ENCODE results near the gene CANX. TPM values are rescaled to one million over a fixed set of nuclear protein-coding genes. Genes with fewer than 3 reads are reported as not detected.

The CANX gene
- polyA plus RNA-seq, 3 donors: 123 to 139 (median 135) TPM

DNA sequence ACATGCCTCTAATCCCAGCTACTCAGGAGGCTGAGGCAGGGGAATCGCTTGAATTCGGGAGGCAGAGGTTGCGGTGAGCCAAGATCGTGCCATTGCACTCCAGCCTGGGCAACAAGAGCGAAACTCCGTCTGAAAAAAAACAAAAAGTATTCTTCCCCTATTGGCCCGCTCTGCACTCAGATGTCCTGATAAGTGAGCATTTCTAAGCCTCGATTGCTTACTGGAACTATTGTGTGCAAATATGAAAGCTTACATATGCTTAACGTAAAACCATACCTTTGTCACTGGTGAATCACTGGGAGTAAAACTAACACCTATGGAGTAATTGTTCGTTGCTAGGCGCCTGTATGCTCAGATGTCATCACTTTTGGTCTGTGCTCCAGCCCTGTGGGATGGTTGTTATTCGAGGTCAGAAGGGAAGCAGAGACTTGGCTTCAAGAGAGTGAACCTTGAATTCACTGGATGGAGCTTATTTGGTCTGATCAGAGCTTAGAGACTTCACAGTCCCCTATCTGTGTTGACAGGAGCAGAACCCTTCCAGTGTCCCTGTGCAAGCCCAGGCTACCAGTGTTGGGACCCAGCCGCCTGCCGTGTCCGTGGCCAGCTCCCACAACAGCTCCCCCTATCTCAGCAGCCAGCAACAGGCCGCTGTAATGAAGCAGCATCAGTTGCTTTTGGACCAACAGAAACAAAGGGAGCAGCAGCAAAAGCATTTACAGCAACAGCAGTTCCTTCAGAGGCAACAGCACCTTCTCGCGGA is 69.7 kb downstream of the CANX start:
- 84 to 88% (median 88%) methylated on average over 18 of the region's 18 CpGs for WGBS, 3 donors
- no peak overlapping the region for H3K27ac ChIP-seq (ENCODE audit: low read depth, low read length)

DNA sequence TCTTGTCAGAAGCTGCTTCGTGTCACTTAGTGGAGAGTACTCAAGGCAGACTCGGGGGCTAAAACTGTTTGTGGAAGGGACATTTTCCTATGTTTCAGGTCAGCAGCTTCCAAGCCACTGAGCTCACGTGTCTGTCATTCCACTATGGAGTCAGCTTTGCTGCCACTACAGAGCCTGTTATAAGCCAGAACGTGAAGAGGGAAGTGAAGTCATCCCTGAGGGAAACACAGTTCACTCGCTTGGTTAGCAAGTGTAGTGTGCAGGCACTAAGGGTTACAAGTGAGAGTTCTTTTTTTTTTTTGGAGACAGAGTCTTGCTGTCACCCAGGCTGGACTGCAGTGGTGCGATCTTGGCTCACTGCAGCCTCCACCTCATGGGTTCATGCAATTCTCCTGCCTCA is 70.5 kb downstream of the CANX start:
- WGBS, 3 donors: 73 to 84% (median 75%) methylated on average over 6 of the region's 6 CpGs
- no peak overlapping the region for H3K27ac ChIP-seq (ENCODE audit: low read depth, low read length)

- H3K27ac ChIP-seq (ENCODE audit: low read depth, low read length): no peak overlapping the region
- 85 to 91% (median 90%) methylated on average over 5 of the region's 5 CpGs for WGBS, 3 donors
Observed at GRCh38 chr5:179769796-179770195, 71.0 kb downstream of the CANX start.

- 73 to 93% (median 81%) methylated on average over 4 of the region's 4 CpGs for WGBS, 3 donors
Observed at GRCh38 chr5:179771311-179771895, 72.6 kb downstream of the CANX start.

GRCh38 chr5:179772351-179772750 is 73.6 kb downstream of the CANX start:
- 72 to 90% (median 78%) methylated on average over 6 of the region's 6 CpGs for WGBS, 3 donors
- no peak overlapping the region for H3K27ac ChIP-seq (ENCODE audit: low read depth, low read length)

More at GRCh38 chr5:179771311-179771895, 72.6 kb downstream of the CANX start:
- no peak overlapping the region for H3K27ac ChIP-seq (ENCODE audit: low read depth, low read length)

GRCh38 chr5:179773686-179774040 is 74.9 kb downstream of the CANX start:
- H3K27ac ChIP-seq (ENCODE audit: low read depth, low read length): no peak overlapping the region
- WGBS, 3 donors: 94 to 96% (median 94%) methylated on average over 9 of the region's 9 CpGs

DNA sequence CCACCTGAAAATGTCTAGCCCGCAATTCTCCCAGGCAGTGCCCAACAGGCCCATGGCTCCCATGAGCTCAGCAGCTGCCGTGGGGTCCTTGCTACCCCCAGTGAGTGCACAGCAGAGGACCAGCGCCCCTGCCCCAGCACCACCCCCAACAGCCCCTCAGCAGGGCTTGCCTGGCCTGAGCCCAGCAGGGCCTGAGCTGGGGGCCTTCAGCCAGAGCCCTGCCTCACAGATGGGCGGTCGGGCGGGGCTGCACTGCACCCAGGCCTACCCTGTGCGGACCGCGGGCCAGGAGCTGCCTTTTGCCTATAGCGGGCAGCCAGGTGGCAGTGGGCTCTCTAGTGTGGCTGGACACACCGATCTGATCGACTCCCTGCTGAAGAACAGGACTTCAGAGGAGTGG is 75.7 kb downstream of the CANX start:
- WGBS, 3 donors: 92 to 97% (median 96%) methylated on average over 11 to 12 of the region's 12 CpGs
- no peak overlapping the region for H3K27ac ChIP-seq (ENCODE audit: low read depth, low read length)

DNA sequence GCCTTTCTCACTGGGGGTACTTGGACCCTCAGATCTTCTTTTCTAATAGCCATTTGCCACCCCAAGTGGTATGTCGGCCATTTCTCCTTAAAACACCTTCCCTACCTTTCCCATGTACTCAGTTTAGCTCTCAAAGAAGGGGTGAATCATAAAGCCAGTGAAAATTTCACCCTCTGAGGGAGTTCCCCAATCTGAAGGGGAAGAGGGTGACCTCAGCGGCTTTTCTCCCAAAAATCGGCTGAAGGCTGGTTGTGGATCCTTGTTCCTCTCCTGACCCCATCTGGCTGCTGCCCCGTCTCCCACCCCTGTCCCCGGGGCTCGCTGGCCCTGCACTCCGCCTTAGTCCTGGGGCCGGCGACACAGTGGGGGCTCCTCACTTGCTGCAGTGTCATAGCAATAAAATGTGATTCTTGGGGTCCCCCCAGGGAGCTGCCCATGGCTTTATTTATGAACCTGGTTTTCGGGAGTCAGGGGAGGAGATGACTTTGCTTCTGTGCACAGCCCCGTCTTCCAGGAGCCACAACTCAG is 77.7 kb downstream of the CANX start:
- 76 to 90% (median 81%) methylated on average over 11 of the region's 11 CpGs for WGBS, 3 donors

GRCh38 chr5:179777456-179777855 is 78.7 kb downstream of the CANX start:
- H3K27ac ChIP-seq (ENCODE audit: low read depth, low read length): no peak overlapping the region
- 85 to 93% (median 88%) methylated on average over 10 of the region's 10 CpGs for WGBS, 3 donors

More for the DNA sequence above, 77.7 kb downstream of the CANX start:
- H3K27ac ChIP-seq (ENCODE audit: low read depth, low read length): no peak overlapping the region

DNA sequence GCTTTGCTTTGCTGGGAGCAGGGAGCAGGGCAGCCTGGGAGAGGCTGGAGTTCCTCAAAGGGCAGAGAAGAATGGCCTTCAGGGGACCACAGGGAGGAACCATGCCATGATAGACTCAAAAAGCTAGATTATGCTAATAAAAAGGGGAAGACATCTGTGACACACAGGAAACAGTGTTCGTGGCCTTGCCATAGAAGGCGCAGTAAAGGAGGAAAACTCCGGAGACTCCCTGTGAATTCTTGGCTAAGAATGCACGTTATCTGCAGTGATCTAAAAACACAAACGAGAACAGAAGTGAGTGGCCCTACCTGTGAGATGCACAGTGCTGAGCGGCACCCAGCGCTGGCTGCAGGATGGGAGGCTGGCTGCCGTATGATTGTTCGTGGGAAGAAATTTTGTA is 79.1 kb downstream of the CANX start:
- H3K27ac ChIP-seq (ENCODE audit: low read depth, low read length): no peak overlapping the region
- WGBS, 3 donors: 51 to 76% (median 62%) methylated on average over 9 of the region's 9 CpGs

DNA sequence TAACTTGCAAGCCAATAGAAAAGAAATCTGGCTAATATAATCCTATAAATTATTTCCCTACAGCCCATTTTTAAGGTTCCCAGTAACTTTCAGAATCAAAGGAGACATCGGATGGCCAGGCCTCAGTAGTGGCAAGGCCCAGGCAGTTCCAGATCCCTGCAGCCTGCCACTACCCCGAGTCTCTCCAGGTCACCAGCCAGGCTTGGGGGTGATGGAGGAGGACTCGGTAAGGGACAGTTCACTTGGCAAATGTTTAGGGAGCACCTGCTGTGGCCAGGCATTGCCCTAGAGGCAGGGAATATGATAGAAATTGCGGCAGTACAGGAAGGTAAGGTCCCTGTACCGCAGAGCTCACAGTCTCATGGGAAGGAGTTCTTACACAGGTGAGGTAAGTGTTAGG is 79.8 kb downstream of the CANX start:
- no peak overlapping the region for H3K27ac ChIP-seq (ENCODE audit: low read depth, low read length)
- 92 to 97% (median 94%) methylated on average over 5 of the region's 5 CpGs for WGBS, 3 donors

DNA sequence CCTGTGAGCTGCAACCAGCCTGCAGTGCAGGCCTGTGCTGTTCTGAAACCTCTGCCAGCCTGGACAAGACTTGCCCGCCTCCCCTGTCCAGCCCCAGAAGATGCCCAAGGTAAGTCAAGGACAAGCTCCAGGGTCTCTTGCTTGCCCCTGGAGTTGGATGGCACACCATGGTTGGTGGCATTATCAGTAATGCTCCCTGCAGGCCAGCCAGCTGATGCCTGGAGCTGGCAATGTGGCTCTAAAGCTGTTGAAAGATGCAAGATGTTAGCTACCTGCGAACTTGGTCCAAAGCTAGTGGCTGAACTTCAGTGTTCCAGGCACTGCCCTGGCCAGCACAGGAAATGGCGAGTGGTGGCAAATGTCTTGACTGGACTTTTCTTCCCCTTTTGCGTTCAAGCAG is 81.1 kb downstream of the CANX start:
- WGBS, 3 donors: 73 to 96% (median 76%) methylated on average over 4 of the region's 4 CpGs
- H3K27ac ChIP-seq (ENCODE audit: low read depth, low read length): no peak overlapping the region

GRCh38 chr5:179780362-179780761 is 81.6 kb downstream of the CANX start:
- 59 to 86% (median 70%) methylated on average over 7 of the region's 7 CpGs for WGBS, 3 donors
- no peak overlapping the region for H3K27ac ChIP-seq (ENCODE audit: low read depth, low read length)

Other genes with a start within 250 kb of the CANX start
- 10 to 100 TPM; 19.5 to 37.0 (median 25.5) TPM for gene RUFY1, start 148.4 kb upstream of the CANX start, polyA plus RNA-seq
- 100 to 1,000 TPM; 187 to 231 (median 195) TPM for gene HNRNPH1, start 75.3 kb upstream of the CANX start, polyA plus RNA-seq
- under 1 TPM in 1 of 3 donors, not detected in 2; 0.25 TPM for gene CBY3, start 17.9 kb upstream of the CANX start, polyA plus RNA-seq
- 10 to 100 TPM in 2 of 3 donors, 1 to 10 TPM in 1; 8.9 to 12.9 (median 10.0) TPM for gene MAML1, start 33.9 kb downstream of the CANX start, polyA plus RNA-seq
- gene LTC4S, start 95.0 kb downstream of the CANX start, polyA plus RNA-seq: 10 to 100 TPM in 2 of 3 donors, 1 to 10 TPM in 1; 4.3 to 13.2 (median 12.8) TPM
- 10 to 100 TPM; 39.5 to 62.5 (median 45.0) TPM for gene MGAT4B, start 107.9 kb downstream of the CANX start, polyA plus RNA-seq
- 100 to 1,000 TPM; 149 to 259 (median 177) TPM for gene SQSTM1, start 121.9 kb downstream of the CANX start, polyA plus RNA-seq
- 10 to 100 TPM; 20.4 to 22.4 (median 21.7) TPM for gene MRNIP, start 159.8 kb downstream of the CANX start, polyA plus RNA-seq
- 10 to 100 TPM; 49.1 to 82.3 (median 80.3) TPM for gene TBC1D9B, start 208.9 kb downstream of the CANX start, polyA plus RNA-seq

Measured in adipose tissue (tissue), 3 donors.